HG03060 (cell line): ENCODE data around the gene PPP1R3C.

Experiments used
- ATAC-seq: cut with Tn5 transposase; IDR thresholded peaks from one replicate; pipeline ENCODE4 v1.9.1; 2021; ENCODE audit warnings: low read depth, moderate number of reproducible peaks; ENCODE audit not compliant: unreplicated experiment

The PPP1R3C gene

GRCh38 chr10:91632671-91633550 lies at the start of gene PPP1R3C:
PPP1R3C (minus strand) TSS chr10:91633071; CDS start chr10:91632969, 102 bp downstream.
- no peak for ATAC-seq

DNA sequence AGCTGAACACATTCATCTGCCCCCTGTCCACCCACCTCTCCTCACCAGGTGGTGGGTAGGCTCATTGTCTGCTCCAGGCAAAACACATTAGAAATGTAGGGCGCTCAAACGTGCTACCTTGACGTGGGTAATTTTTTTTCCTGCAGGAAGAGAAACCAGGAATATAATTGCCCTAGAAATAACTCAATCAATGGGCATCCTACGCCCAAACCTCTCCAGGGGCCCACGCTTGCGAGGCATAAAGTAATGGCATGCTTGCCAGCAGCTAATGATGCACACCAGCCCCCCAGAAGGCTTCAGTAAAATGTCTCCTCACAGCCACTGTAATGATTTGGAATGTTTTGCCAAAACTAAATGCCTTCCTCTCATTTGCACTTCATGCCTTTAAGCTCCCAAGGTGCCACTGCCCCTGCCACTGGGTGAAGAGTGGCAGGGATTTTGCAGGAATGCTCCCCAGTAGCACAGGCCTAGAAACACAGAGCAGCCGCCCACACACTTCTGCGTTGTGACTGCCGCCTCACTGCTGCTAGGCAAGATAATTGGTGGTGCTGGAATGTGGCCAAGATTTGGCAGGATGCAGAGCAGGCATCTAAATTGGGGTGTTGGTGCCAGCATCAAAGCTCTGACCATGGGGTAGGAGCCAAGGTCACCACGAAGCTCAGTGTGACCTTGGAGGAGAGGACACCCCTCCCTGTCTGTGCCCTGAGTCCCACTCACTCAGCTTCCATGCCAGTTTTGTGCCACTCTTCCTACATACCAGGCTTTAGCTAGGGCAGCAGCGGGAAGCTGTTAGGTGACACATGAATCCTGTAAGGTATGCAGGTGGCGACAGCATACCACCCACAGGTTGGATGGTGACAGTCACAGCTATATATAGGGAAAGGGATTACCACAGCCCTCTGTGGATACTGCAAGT lies 48.7 kb upstream of the PPP1R3C start:
- no peak for ATAC-seq

GRCh38 chr10:91680487-91680886 lies 47.6 kb upstream of the PPP1R3C start:
- no peak for ATAC-seq

DNA sequence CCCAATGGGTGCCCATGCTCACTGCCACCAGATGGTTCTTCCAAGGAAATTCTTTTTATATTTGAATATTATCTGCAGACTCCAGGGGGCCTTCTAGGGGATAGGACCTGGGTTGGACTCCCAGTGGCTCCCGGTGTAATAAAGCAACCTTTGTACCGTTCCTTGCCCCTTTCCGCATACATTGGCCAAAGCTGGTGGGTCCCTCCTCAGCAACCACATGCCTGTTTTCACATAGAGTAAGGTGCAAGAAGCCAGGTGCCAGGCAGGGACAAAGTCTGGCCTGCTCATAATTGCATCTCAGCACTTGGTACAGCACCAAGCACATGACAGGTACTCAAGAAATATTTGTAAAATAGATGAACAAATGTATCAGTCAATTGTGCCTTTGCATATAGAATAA lies 46.4 kb upstream of the PPP1R3C start:
- ATAC-seq: no peak

- ATAC-seq: no peak
These were observed 45.0 kb upstream of the PPP1R3C start for GRCh38 chr10:91677911-91678310.

DNA sequence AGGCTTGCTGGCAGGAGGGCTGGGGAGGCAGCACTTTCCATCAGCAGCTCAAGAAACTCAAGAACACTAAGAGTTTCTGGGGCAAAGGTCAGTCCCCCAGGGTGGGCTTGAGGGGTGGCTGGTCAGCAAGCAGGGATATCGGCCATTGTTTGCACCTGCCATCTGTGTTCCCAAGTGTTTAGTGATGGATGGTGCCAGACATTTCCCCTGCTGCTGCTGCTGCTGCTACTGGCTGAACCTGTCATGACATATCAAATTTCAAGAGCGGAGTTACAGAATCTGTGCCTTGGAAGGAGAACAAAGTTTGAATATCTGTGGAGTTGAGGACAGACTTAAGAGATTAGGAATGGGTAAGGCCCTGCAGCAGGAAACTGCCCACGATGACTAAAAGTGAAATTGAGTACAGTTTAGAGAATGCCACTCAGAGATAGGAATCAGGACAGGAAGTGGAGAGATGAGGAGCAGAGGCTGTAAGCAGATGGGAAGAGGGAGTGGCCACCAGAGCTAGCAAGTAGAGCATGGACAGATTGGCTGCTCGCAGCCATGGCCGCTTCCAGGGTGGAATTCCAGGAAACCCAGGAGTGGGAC lies 39.2 kb upstream of the PPP1R3C start:
- ATAC-seq: no peak

DNA sequence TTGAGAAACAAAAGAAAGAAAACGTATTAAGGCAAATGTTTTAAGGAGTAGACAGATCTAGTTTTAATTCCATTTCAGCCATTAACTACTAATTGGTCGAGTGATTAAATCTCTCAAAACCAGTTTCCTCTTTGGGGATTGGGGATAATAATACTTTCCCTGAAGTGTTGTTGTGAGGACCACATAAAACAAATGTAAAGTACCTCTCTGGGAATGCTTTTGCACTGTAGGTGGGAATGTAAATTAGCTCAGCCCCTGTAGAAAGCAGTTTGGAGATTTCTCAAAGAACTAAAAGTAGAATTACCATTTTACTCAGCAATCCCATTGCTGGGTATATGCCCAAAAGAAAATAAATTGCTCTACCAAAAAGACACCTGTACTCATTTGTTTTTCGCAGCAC lies 36.0 kb upstream of the PPP1R3C start:
- ATAC-seq: no peak

DNA sequence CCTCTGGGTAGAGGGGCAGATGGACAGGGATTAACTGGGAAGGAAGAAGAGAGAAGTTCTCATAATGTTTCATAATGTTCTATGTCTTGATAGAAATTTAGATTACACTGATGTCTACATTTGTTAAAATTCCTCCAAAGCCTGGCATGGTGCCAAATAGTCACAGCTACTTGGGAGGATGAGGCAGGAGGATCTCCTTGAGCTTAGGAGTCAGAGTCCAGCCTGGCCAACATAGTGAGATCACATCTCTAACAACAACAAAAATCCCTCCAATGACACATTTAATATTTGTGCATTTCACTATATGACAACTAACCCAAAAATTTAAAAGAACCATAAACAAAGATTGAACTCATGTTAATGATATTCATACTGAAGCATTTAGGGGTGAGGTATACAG lies 33.0 kb upstream of the PPP1R3C start:
- ATAC-seq: no peak

- no peak for ATAC-seq
These were observed 31.6 kb upstream of the PPP1R3C start for GRCh38 chr10:91664426-91664825.

DNA sequence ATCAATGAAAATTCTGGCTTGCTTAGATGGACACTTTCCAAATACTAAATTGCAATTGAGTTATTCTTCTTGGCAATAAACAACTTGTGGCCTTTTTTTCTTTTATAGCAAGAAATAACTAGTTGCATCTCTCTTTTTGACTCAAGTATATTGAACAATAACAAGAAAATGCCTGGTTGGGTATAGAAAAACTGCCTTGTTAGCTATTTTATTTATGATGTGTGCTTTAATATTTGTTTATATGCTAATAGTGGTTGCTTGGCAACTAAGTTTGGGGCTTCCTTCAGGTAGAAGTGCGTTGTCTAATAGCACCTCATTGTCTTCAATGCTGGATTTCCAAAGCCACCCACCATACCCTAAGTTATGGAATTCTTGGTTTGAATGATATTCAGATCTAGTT lies 30.1 kb upstream of the PPP1R3C start:
- ATAC-seq: no peak

- ATAC-seq: no peak
These were observed 20.5 kb upstream of the PPP1R3C start for GRCh38 chr10:91653219-91653870.

GRCh38 chr10:91652364-91652763 lies 19.5 kb upstream of the PPP1R3C start:
- ATAC-seq: no peak

- ATAC-seq: no peak
These were observed 10.8 kb upstream of the PPP1R3C start for GRCh38 chr10:91643700-91644099.

- no peak for ATAC-seq
These were observed 10.2 kb upstream of the PPP1R3C start for GRCh38 chr10:91642831-91643692.

DNA sequence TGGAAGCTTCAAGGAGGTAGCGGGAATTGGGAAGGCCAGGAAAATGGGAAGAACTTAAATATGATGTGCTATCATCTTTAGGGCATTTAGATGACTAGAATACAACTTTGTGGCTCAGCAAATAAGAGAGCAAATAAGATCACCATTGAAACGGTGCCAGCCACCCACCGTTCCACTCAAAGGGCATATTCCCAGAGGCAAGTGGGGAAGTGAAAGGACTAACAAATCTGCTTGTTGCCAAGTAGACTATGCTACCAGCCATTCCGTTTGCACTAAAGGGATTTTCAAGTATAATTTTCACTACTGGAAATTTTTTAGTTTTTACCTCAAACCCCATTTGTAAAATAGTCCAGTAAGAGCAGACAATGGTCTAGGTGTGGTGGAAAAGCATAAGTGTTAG lies 4.0 kb upstream of the PPP1R3C start:
- ATAC-seq: no peak

- no peak for ATAC-seq
These were observed 2.8 kb upstream of the PPP1R3C start for GRCh38 chr10:91635401-91636400.

- ATAC-seq: no peak
These were observed 2.0 kb upstream of the PPP1R3C start for GRCh38 chr10:91634898-91635297.

DNA sequence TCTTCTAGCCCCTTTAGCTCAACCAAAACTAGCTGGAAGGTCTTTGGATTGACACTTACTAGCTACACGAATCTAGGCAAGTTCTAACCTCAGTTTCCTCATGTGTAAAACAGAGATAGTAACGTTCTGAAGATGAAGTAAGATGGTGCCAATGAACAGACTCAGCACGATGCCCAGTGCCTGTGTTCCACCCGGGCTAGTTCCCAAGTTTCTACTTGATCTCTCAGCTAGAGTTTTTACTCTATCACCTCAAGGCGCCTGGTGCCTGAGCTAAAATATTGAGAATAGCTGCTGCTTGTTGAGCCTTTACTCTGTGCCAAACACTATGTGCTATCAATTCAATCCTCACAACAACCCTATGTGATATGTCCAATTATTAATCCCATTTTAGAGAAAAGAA lies 1.4 kb upstream of the PPP1R3C start:
- no peak for ATAC-seq
